ENCODE measurements around the gene IRF2BP2.

GRCh38 chr1:234644928-234645327 lies 35.0 kb upstream of the IRF2BP2 start:
- TF ChIP-seq CTCF (IDR thresholded peaks at IDR 0.05) (no peak), POLR2A (IDR thresholded peaks at IDR 0.05) (no peak)
